SK-N-SH (cell line): Measurements from ENCODE around the gene PPP2R1B.

Experiments
- POLR2AphosphoS5 ChIP-seq: IDR thresholded peaks from 2 replicates; pipeline ENCODE4 v1.6.1; 2012; ENCODE audit warnings: low read depth, low read length
- SMC3 ChIP-seq: IDR thresholded peaks from 2 replicates; pipeline ENCODE4 v1.6.1; 2012; ENCODE audit warnings: low read depth, low read length, improper control_type of control experiment
- TF ChIP-seq, protein P1 (sequence below): fragments of 200-600 bp; sonication (generic); IDR thresholded peaks from 2 replicates; pipeline ENCODE4 v1.6.1; 2017; ENCODE audit warnings: antibody characterized with exemption, mild to moderate bottlenecking, moderate library complexity
- TF ChIP-seq, protein P2 (sequence below): IDR thresholded peaks from 2 replicates; pipeline ENCODE4 v1.4.0; 2012; ENCODE audit warnings: low read depth, borderline replicate concordance
- TF ChIP-seq, protein P3 (sequence below): IDR thresholded peaks from 2 replicates; pipeline ENCODE4 v1.6.1; 2012; ENCODE audit warnings: mild to moderate bottlenecking, low read depth, low read length, moderate library complexity

DNA sequence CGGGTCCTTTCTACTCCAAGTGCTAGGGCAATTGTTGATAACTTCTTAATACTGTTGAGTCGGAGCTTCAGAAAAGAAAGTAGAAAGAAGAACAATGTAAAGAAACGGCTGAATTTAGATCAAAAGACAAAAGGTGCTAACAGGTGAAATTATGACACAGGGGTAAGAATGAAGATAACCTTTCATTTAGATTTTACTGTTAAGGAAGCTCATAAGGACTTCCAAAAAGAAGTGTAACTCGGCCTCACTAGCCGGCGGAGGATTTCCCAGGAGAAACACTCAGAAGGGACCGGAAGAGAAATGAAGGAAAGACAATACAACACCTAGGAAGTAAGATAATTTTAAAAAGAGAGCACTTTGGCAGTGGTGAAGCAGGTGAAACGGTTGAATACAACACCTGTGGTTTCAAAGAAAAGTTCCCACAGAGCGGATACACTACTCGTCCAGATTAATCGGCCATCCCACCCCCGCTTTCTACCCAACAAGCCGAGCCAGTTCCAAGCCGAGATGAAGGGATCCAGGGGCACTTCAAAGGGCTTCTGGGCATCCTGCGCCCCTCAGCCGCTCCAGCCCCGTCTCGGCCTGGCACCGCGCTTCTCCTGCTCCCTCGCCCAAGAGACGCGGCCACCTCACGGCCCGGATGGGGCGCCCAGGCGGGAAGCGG is 737 bp downstream of the PPP2R1B start:
- no peak for TF ChIP-seq SMC3
- TF ChIP-seq, protein P1, sequence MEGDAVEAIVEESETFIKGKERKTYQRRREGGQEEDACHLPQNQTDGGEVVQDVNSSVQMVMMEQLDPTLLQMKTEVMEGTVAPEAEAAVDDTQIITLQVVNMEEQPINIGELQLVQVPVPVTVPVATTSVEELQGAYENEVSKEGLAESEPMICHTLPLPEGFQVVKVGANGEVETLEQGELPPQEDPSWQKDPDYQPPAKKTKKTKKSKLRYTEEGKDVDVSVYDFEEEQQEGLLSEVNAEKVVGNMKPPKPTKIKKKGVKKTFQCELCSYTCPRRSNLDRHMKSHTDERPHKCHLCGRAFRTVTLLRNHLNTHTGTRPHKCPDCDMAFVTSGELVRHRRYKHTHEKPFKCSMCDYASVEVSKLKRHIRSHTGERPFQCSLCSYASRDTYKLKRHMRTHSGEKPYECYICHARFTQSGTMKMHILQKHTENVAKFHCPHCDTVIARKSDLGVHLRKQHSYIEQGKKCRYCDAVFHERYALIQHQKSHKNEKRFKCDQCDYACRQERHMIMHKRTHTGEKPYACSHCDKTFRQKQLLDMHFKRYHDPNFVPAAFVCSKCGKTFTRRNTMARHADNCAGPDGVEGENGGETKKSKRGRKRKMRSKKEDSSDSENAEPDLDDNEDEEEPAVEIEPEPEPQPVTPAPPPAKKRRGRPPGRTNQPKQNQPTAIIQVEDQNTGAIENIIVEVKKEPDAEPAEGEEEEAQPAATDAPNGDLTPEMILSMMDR: no peak
- TF ChIP-seq, protein P2, sequence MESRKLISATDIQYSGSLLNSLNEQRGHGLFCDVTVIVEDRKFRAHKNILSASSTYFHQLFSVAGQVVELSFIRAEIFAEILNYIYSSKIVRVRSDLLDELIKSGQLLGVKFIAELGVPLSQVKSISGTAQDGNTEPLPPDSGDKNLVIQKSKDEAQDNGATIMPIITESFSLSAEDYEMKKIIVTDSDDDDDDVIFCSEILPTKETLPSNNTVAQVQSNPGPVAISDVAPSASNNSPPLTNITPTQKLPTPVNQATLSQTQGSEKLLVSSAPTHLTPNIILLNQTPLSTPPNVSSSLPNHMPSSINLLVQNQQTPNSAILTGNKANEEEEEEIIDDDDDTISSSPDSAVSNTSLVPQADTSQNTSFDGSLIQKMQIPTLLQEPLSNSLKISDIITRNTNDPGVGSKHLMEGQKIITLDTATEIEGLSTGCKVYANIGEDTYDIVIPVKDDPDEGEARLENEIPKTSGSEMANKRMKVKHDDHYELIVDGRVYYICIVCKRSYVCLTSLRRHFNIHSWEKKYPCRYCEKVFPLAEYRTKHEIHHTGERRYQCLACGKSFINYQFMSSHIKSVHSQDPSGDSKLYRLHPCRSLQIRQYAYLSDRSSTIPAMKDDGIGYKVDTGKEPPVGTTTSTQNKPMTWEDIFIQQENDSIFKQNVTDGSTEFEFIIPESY: no peak
- TF ChIP-seq, protein P3, sequence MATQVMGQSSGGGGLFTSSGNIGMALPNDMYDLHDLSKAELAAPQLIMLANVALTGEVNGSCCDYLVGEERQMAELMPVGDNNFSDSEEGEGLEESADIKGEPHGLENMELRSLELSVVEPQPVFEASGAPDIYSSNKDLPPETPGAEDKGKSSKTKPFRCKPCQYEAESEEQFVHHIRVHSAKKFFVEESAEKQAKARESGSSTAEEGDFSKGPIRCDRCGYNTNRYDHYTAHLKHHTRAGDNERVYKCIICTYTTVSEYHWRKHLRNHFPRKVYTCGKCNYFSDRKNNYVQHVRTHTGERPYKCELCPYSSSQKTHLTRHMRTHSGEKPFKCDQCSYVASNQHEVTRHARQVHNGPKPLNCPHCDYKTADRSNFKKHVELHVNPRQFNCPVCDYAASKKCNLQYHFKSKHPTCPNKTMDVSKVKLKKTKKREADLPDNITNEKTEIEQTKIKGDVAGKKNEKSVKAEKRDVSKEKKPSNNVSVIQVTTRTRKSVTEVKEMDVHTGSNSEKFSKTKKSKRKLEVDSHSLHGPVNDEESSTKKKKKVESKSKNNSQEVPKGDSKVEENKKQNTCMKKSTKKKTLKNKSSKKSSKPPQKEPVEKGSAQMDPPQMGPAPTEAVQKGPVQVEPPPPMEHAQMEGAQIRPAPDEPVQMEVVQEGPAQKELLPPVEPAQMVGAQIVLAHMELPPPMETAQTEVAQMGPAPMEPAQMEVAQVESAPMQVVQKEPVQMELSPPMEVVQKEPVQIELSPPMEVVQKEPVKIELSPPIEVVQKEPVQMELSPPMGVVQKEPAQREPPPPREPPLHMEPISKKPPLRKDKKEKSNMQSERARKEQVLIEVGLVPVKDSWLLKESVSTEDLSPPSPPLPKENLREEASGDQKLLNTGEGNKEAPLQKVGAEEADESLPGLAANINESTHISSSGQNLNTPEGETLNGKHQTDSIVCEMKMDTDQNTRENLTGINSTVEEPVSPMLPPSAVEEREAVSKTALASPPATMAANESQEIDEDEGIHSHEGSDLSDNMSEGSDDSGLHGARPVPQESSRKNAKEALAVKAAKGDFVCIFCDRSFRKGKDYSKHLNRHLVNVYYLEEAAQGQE: no peak
- no peak for TF ChIP-seq POLR2AphosphoS5
